ENCODE measurements around the gene OTULIN. TPM values are rescaled to one million over a fixed set of nuclear protein-coding genes. Genes with fewer than 3 reads are reported as not detected.

Gene OTULIN
- total RNA-seq, 1 donor from 2014 or later = 23.1 TPM

Other genes with a start within 250 kb of the OTULIN start
- 4.9 TPM for gene OTULINL, start 82.9 kb upstream of the OTULIN start, total RNA-seq
- 144 TPM for gene ANKH, start 207.1 kb downstream of the OTULIN start, total RNA-seq